Measurements from ENCODE around the gene CCIN.

DNA sequence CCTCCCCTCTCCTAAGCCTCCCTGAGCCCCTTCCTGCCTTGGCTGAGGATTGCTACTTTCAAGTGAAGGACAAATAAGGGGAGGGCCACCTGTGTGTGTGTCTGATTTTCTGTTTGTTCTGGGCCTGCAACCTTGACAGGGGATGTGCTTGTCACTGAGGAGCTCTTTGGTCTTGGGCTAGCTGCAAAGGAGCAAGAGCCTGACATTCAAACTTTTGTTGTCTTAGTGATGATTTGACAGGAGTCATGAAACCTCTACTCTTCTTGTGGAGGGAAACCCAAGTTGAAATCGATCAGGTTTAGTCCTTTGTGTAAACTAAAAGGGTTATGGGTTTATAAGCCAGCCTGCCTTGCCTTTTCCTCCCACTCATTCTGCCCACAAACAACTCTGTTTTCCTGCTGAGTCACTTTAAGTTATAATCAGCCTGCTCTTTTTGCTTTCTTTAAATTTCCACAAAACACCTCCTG lies 38.4 kb downstream of the CCIN start:
- no peak for TF ChIP-seq SREBF2 (CRISPR knock-in tag; IDR thresholded peaks at IDR 0.05)
- no peak for TF ChIP-seq CEBPB (tag; IDR thresholded peaks at IDR 0.05)
- no peak for TF ChIP-seq KLF6 (CRISPR knock-in tag; IDR thresholded peaks at IDR 0.05; ENCODE audit: borderline replicate concordance)
- TF ChIP-seq HDAC3 (IDR thresholded peaks at IDR 0.05; ENCODE audit: borderline replicate concordance, partially characterized antibody) = no peak
- no peak for TF ChIP-seq CBFB (CRISPR knock-in tag; IDR thresholded peaks at IDR 0.05)
- no peak for TF ChIP-seq CTCF (IDR thresholded peaks at IDR 0.05 in 2 of 3, conservative IDR thresholded peaks at IDR 0.05 in 1 of 3; ENCODE audit: insufficient read depth in 2 of 3, low read depth in 1 of 3, low read length in 3 of 3)
- TF ChIP-seq NFYB (IDR thresholded peaks at IDR 0.05; ENCODE audit: extremely low read depth, insufficient read length) = no peak
- TF ChIP-seq SMAD4 (CRISPR knock-in tag; conservative IDR thresholded peaks at IDR 0.05) = no peak
- no peak for TF ChIP-seq HMG20B (CRISPR knock-in tag; IDR thresholded peaks at IDR 0.05)

All from K562 (cell line).